Effector CD8-positive, alpha-beta T cell (primary cell): ENCODE results near the gene BCKDHA.
"Not testable (repeated sequence)": the region's sequence is repeated elsewhere in the genome, so short reads cannot be mapped to it uniquely, and the experiment has no call there.

ENCODE experiments used
- DNase-seq: peaks from one replicate; lab custom pipeline; 2025; lab: John Stamatoyannopoulos, UW

The BCKDHA gene

GRCh38 chr19:41443813-41444455 is 46.3 kb downstream of the BCKDHA start:
- no peak for DNase-seq

DNA sequence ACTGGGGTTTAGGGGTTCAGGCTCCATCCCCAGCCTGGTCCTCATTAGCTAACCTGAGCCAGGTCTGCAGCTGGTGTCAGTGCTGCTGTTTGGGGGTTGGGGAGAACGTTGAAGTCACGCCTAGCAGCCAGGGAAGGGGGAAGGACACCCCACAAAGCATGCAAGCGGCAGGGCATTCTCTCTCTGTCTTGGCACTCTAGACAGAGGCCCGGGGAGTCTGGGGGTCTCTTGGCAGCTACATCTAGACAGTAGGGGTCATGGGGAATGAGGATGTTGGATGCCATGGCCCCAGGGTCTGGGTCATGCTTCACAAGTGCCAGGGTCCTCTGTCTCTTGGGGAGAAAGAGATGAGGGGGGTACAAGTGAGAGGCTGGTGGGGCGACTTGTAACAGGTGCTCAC is 48.0 kb downstream of the BCKDHA start:
- DNase-seq: no peak

DNA sequence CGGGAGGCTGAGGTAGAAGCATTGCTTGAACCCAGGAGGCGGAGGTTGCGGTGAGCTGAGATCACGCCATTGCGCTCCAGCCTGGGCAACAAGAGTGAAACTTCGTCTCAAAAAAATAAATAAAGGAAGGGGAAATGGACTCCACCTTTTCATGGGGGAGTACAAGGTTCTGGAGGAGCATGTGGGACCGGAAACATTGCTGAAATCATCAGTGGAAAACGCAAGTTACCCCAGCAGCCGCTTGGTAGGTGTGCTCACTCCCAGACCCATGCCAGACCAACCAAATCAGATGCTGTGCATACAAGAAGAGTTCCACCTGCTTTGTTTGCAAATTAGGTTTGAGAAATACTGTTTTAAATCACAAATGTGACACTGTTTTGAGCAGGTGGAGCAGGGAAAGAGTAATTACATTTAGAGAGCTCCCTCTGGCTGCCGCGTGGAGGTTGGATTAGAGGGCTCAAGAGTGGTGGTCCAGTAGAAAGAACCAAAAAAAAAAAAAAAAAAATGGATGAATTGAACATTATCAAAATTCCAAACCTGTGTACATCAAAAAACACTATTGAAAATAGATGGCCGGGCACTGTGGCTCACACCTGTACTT is 50.2 kb downstream of the BCKDHA start:
- no peak for DNase-seq

DNA sequence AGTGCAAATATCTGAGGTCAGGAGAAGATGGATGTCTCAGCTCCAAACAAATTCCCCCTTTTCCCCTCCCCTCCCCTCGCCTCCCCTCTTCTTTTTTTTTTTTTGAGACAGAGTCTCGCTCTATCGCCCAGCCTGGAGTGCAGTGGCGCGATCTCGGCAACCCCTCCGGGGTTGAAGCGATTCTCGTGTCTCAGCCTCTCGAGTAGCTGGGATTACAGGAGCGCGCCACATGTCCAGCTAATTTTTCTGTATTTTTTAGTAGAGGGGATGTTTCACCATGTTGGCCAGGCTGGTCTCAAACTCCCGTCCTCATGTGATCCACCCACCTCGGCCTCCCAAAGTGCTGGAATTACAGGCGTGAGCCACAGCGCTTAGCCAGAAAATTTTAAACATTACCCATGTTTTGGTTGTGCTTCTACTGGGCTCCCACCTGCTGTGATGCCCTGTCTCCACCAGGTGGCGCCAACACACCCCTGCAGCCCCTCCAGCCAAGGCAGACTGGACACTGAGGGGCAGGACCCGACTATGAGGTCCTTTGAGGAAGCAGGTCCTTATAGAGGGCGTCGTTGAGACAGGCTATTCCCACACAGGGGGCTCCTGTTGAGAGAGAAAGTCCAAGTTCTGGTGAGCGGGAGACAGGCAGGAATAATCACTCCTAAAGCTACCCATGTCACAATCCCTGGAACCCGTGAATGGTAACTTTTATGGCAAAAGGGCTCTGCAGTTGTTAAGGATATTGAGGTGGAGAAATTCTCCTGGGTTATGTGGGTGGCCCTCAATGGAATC is 51.7 kb downstream of the BCKDHA start:
- peak; percentile 62 for DNase-seq

DNA sequence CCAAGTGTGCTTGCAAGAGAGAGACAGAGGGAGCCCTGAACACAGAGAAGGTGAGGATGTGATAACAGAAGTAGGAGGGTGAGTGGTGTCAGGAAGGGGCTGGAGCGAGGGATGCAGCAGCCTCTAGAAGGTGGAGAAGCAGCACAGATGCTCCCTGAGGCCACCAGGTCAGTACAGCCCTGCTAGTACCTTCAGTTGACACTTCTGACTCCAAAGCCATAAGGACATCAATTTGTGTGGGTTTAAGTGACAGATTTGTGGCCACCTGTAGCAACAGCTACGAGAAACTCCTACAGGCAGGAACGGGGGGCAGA is 52.2 kb downstream of the BCKDHA start:
- no peak for DNase-seq

DNA sequence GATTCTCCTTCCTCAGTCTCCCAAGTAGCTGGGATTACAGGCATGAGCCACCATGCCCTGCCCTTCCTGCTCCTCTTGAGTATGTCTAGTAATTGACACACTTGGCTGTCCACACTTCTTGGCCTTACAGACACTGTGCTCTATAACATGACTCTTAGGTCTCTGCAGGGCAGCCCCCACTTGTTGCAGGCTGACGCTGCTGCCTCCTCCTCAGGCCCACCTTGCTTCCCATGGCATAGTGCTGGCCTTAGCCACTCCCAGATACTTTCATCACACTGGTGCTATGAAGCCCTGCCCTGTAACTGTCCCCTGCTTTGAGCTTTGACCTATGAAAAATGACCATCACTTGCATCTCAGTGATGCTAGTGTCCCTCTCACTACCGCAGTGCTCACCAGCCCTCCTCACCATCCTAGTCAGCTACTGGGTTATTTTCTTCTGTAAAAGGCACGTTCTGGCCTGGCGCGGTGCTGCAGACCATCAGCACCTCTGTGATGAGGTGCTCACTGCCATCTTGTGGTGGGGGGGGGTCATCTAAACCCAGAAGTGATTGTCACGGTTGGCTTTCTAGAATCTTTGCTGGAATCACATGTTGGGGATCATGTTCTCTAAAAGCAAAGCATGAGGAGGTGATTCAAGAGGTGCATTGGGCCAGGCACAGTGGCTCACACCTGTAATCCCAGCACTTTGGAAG is 55.1 kb downstream of the BCKDHA start:
- no peak for DNase-seq

DNA sequence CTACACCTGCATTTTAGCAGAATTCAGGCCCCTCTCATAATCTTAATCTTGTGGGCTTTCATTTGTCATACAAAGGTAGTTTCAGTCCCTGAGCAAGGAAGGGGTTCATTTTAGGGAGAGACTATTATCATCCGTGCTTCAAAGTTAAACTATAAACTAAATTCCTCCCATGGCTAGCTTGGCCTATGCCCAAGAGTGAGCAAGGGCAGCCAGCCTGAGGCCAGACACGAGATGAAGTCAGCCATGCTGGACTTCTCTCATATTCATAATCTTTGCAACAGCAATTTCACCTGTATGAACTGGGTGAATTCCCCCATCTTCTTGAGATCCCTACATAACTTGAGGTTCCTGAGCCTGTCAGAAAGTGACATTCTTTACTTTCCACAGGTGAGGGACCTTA is 58.3 kb downstream of the BCKDHA start:
- DNase-seq: no peak

- DNase-seq: no peak
Measured at GRCh38 chr19:41456342-41456918, 58.8 kb downstream of the BCKDHA start.

GRCh38 chr19:41457241-41457640 is 59.6 kb downstream of the BCKDHA start:
- no peak for DNase-seq

GRCh38 chr19:41462497-41462896 is 64.9 kb downstream of the BCKDHA start:
- no peak for DNase-seq

DNA sequence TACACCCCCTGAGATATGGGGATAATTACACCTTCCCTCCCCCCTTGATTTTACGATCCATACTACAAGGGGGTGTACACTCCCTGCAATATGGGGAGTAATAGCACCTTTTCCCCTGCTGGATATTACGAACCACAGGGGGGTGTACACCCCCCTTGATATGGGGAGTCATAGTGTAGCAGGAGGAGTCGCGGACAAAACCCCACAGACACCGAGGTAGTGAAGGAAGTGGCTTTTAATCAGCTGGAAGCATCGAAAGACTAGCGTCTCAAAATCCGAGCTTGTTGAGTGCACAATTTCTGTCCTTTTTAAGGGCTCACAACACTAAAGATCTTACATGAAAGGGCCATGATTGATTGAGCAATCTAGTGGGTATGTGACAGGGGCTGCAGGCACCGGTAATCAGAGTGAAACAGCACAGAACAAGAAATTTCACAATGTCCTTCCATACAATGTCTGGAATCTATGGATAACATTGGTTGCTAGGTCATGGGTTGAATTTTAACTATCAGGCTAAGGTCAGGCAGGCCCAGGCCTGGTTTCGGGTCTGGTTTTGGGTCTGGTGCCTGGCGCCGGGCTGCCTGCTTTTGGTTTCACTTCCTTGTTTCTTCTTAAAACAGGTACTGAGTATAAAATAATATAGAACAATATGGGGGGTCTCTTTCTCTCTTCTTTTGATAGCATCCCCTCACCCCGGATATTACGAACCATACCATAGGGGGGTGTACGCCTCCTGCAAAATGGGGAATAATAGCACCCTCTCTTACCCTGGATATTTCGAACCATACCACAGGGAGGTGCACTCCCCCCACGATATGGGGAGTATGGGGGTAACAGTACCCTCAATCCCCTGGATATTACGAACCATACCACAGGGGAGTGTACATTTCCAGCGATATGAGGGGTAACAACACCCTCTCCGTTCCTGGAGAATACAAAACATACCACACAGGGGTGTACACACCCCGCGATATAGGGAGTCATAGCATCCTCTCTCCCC is 65.9 kb downstream of the BCKDHA start:
- DNase-seq: not testable (repeated sequence)
